A549 (cell line): ENCODE results near the gene MB21D2. TPM values are rescaled to one million over a fixed set of nuclear protein-coding genes. Genes with fewer than 3 reads are reported as not detected.
A peak's percentile ranks its signal among the peaks of the same experiment; 100 is the strongest.

Experiments used
- ATAC-seq, 2 experiments: fragments of 200-7000 bp in 1 of 2; fragments of >200 bp in 1 of 2; cut with Nextera tagmentation in 1 of 2; cut with Tn5 transposase in 1 of 2; 3 replicates each; pipeline versions ENCODE4 v1.8.0 to v1.9.1; 2018 to 2020; ENCODE audit warnings: mild to moderate bottlenecking in 1 of 2, moderate library complexity in 1 of 2
- CTCF ChIA-PET: fragments of 300-600 bp; sonication (Branson Sonifier 250); formaldehyde crosslinking; extraction: SDS; loops from one replicate; lab custom pipeline; 2021; ENCODE audit warnings: antibody characterized with exemption, inconsistent platforms; lab: Yijun Ruan, JAX
- POLR2A ChIA-PET: fragments of 350-600 bp; formaldehyde crosslinking; extraction: SDS; loops from one replicate; lab custom pipeline; 2021; ENCODE audit warnings: antibody characterized with exemption, inconsistent platforms; lab: Yijun Ruan, JAX
- DNase-seq, 2 experiments: peaks; one replicate each; pipeline versions ENCODE4 v3.0.0 to v3.0.0-alpha.2; 2011 to 2016; ENCODE audit warnings: low read depth in 1 of 2, low spot score in 1 of 2
- FAIRE-seq: peaks from 2 replicates; lab custom pipeline; 2011; peaks lifted over from hg19 to GRCh38; lab: Jason Lieb, UNC
- H3K27ac ChIP-seq, 2 experiments: fragments of >200 bp; sonication (Bioruptor Twin); formaldehyde crosslinking; 3 replicates each; pipeline ENCODE4 v1.5.1; 2016 to 2017
- H3K4me1 ChIP-seq: fragments of >200 bp; sonication (Bioruptor Twin); formaldehyde crosslinking; 3 replicates; pipeline ENCODE4 v1.6.1; 2016
- H3K4me2 ChIP-seq: fragments of >200 bp; sonication (Bioruptor Twin); formaldehyde crosslinking; 3 replicates; pipeline ENCODE4 v1.6.1; 2016
- H3K4me3 ChIP-seq: fragments of >200 bp; sonication (Bioruptor Twin); formaldehyde crosslinking; 3 replicates; pipeline ENCODE4 v1.5.1; 2016
- H3K9me3 ChIP-seq: fragments of >200 bp; sonication (Bioruptor Twin); formaldehyde crosslinking; 3 replicates; pipeline ENCODE4 v1.6.1; 2016
- BCL3 ChIP-seq: fragments of >200 bp; sonication (Bioruptor Twin); formaldehyde crosslinking; IDR thresholded peaks from 3 replicates; pipeline ENCODE4 v1.6.1; 2016
- BHLHE40 ChIP-seq: IDR thresholded peaks from 2 replicates; pipeline ENCODE4 v1.6.1; 2012; ENCODE audit warnings: low read depth, low read length, inconsistent platforms
- CBX2 ChIP-seq: fragments of 200-600 bp; sonication (generic); IDR thresholded peaks from 2 replicates; pipeline ENCODE4 v1.6.1; 2016; ENCODE audit warnings: low read depth, mild to moderate bottlenecking, borderline replicate concordance
- CBX8 ChIP-seq: fragments of 200-600 bp; sonication (generic); IDR thresholded peaks from 2 replicates; pipeline ENCODE4 v1.6.1; 2016
- CEBPB ChIP-seq, 2 experiments: fragments of >200 bp in 1 of 2; sonication (Bioruptor Twin) in 1 of 2; formaldehyde crosslinking in 1 of 2; IDR thresholded peaks; 2 replicates each; pipeline ENCODE4 v1.6.1; 2012 to 2016
- CHD2 ChIP-seq: fragments of 150-350 bp; IDR thresholded peaks from 2 replicates; pipeline ENCODE4 v1.6.1; 2014; ENCODE audit warnings: low read length; ENCODE audit not compliant: partially characterized antibody
- CHD4 ChIP-seq: fragments of 200-600 bp; sonication (generic); IDR thresholded peaks from 2 replicates; pipeline ENCODE4 v1.6.1; 2016; ENCODE audit warnings: antibody characterized with exemption, mild to moderate bottlenecking, borderline replicate concordance
- CTCF ChIP-seq: fragments of >200 bp; sonication (Bioruptor Twin); formaldehyde crosslinking; IDR thresholded peaks from 3 replicates; pipeline ENCODE4 v1.5.1; 2016
- EHMT2 ChIP-seq: fragments of 200-600 bp; sonication (generic); IDR thresholded peaks from 2 replicates; pipeline ENCODE4 v1.6.1; 2016; ENCODE audit warnings: antibody characterized with exemption, low read depth, mild to moderate bottlenecking, moderate library complexity
- ELK1 ChIP-seq: fragments of 150-350 bp; IDR thresholded peaks from 2 replicates; pipeline ENCODE4 v1.6.1; 2014; ENCODE audit warnings: low read depth, mild to moderate bottlenecking, low read length
- EP300 ChIP-seq, 2 experiments: fragments of >200 bp; sonication (Bioruptor Twin); formaldehyde crosslinking; IDR thresholded peaks; 2 replicates in 1 of 2; 3 replicates in 1 of 2; pipeline ENCODE4 v1.6.1; 2016 to 2017
- FOXS1 ChIP-seq: fragments of 250-450 bp; sonication (Bioruptor Pico); IDR thresholded peaks from 2 replicates; pipeline ENCODE4 v1.5.0; 2020; ENCODE audit warnings: mild to moderate bottlenecking, moderate library complexity
- GATA3 ChIP-seq: IDR thresholded peaks from 2 replicates; pipeline ENCODE4 v1.6.1; 2012; ENCODE audit warnings: borderline replicate concordance
- HDAC2 ChIP-seq: fragments of 200-600 bp; sonication (generic); IDR thresholded peaks from 2 replicates; pipeline ENCODE4 v1.6.1; 2016
- HEYL ChIP-seq: fragments of 250-450 bp; sonication (Bioruptor Pico); IDR thresholded peaks from 2 replicates; pipeline ENCODE4 v1.8.0; 2021; ENCODE audit warnings: mild to moderate bottlenecking, moderate library complexity
- HOXA7 ChIP-seq: fragments of 250-450 bp; sonication (Bioruptor Pico); IDR thresholded peaks from 2 replicates; pipeline ENCODE4 v1.5.0; 2020; ENCODE audit warnings: mild to moderate bottlenecking, moderate library complexity
- HOXB5 ChIP-seq: fragments of 250-450 bp; sonication (Bioruptor Pico); IDR thresholded peaks from 2 replicates; pipeline ENCODE4 v1.5.0; 2020; ENCODE audit warnings: mild to moderate bottlenecking, moderate library complexity
- KDM5A ChIP-seq: fragments of 200-600 bp; sonication (generic); IDR thresholded peaks from 2 replicates; pipeline ENCODE4 v1.6.1; 2016; ENCODE audit warnings: antibody characterized with exemption, mild to moderate bottlenecking
- MAFK ChIP-seq: fragments of 450-650 bp; IDR thresholded peaks from 2 replicates; pipeline ENCODE4 v1.6.1; 2014; ENCODE audit not compliant: partially characterized antibody
- MAZ ChIP-seq: fragments of 150-350 bp; IDR thresholded peaks from 2 replicates; pipeline ENCODE4 v1.6.1; 2014; ENCODE audit warnings: antibody characterized with exemption, low read depth, low read length, borderline replicate concordance
- NPAS2 ChIP-seq: fragments of 250-450 bp; sonication (Bioruptor Pico); IDR thresholded peaks from 2 replicates; pipeline ENCODE4 v1.8.0; 2022; ENCODE audit warnings: mild to moderate bottlenecking, moderate library complexity, borderline replicate concordance
- NR3C1 ChIP-seq: fragments of >200 bp; sonication (Bioruptor Twin); formaldehyde crosslinking; IDR thresholded peaks from 3 replicates; pipeline ENCODE4 v1.6.1; 2017
- RARB ChIP-seq: fragments of 250-450 bp; sonication (Bioruptor Pico); IDR thresholded peaks from 2 replicates; pipeline ENCODE4 v1.8.0; 2021; ENCODE audit warnings: mild to moderate bottlenecking, moderate library complexity
- TFCP2L1 ChIP-seq: fragments of 250-450 bp; sonication (Bioruptor Pico); IDR thresholded peaks from 2 replicates; pipeline ENCODE4 v1.5.0; 2021; ENCODE audit warnings: mild to moderate bottlenecking
- ZC3H11A ChIP-seq: fragments of 450-650 bp; IDR thresholded peaks from 2 replicates; pipeline ENCODE4 v1.6.1; 2014; ENCODE audit warnings: antibody characterized with exemption, mild to moderate bottlenecking
- ZFP36 ChIP-seq: fragments of 450-650 bp; IDR thresholded peaks from 2 replicates; pipeline ENCODE4 v1.6.1; 2014; ENCODE audit warnings: borderline replicate concordance; ENCODE audit not compliant: partially characterized antibody
- ZSCAN20 ChIP-seq: fragments of 250-450 bp; sonication (Bioruptor Pico); IDR thresholded peaks from 2 replicates; pipeline ENCODE4 v1.8.0; 2022; ENCODE audit warnings: mild to moderate bottlenecking, moderate library complexity
- WGBS: methylation state at CpG from one replicate; pipeline ENCODE4 v1.1.6; 2017; ENCODE audit errors: missing lambda C conversion rate; 5-methylcytosine and 5-hydroxymethylcytosine counted together
- polyA plus RNA-seq, 4 experiments: library from polyadenylated mRNA; depleted of rRNA in 3 of 4; stranded (reverse); fragments of >200 nt; fragmentation: RNase III in 1 of 4; extraction: RNeasy Plus Mini Kit Qiagen cat#74134 plus additional on column Dnase treatment in 1 of 4; gene quantifications; 2 replicates in 3 of 4; 3 replicates in 1 of 4; pipeline ENCODE4 v1.2.3, GENCODE V29; 2011 to 2017
- TF ChIP-seq, protein P1 (sequence below): IDR thresholded peaks from 2 replicates; pipeline ENCODE4 v1.6.1; 2012
- TF ChIP-seq, protein P2 (sequence below): IDR thresholded peaks from 2 replicates; pipeline ENCODE4 v1.6.1; 2012; ENCODE audit warnings: low read depth, borderline replicate concordance

MB21D2 gene
- polyA plus RNA-seq, 2 of the 4 experiments (the other 2 are of a cell fraction), result 4.8 to 7.5 TPM

DNA sequence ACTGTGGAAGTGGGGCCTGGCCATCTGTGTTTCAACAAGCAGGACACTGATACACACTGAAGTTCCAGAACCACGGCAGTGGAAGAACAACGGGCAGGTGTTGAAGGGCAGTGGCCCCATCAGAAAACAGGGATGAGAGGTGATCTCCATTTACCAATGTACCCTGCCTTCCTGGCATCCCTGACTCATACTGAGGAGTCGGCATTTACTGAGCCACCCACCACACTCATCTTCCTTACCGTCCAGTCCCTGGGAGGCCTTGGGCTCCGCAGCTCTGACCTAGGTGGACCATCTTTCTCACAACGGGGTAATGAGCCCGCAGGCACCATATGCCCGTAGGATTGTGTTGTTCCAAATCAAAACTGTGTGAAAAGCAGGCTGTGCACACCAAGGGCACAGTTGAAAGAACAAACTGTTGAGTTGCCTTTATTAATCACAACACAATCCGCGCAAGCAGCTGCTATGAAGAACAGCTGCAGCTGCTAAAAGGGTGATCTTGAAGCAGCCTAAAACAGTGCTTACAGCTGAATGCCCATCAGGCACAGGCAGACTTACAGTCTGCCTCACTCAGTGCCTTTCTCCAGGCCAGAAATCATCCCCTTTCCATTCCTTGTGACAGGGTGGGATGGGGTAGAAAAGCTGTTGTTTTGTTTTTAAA lies 12.9 kb downstream of the MB21D2 start:
- ChIA-PET CTCF (interaction anchor here (0.7 to 1.5 kb wide), 3 partner anchors 10 to 25 kb away, joined by 3 to 4 read pairs (median 3); no protein-coding TSS in a partner anchor), POLR2A (no interaction called here)
- no peak for ATAC-seq
- Histone ChIP-seq H3K4me3 (no peak overlapping the region), H3K27ac (no peak overlapping the region), H3K4me2 (no peak overlapping the region), H3K9me3 (peaks cover 4% of the 10 kb centered on the region; the same call in 1 of the 3 replicates), H3K4me1 (peaks cover 46% of the 10 kb centered on the region)
- 90% methylated on average over 8 of the region's 10 CpGs for WGBS
- TF ChIP-seq MAFK, result no peak
- no peak for TF ChIP-seq EP300 (IDR thresholded peaks at IDR 0.05)
- TF ChIP-seq CHD4, result no peak
- TF ChIP-seq NR3C1, result no peak
- TF ChIP-seq NPAS2 (CRISPR knock-in tag), result no peak
- TF ChIP-seq, protein P1, sequence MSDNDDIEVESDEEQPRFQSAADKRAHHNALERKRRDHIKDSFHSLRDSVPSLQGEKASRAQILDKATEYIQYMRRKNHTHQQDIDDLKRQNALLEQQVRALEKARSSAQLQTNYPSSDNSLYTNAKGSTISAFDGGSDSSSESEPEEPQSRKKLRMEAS, result no peak
- no peak for TF ChIP-seq BHLHE40
- TF ChIP-seq, protein P2, sequence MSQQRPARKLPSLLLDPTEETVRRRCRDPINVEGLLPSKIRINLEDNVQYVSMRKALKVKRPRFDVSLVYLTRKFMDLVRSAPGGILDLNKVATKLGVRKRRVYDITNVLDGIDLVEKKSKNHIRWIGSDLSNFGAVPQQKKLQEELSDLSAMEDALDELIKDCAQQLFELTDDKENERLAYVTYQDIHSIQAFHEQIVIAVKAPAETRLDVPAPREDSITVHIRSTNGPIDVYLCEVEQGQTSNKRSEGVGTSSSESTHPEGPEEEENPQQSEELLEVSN, result no peak
- no peak for TF ChIP-seq ZFP36
- no peak for TF ChIP-seq CEBPB (IDR thresholded peaks at IDR 0.05)
- no peak for TF ChIP-seq EHMT2
- no peak for TF ChIP-seq CBX8
- TF ChIP-seq ELK1, result no peak
- TF ChIP-seq BCL3, result no peak
- no peak for TF ChIP-seq RARB (CRISPR knock-in tag)
- TF ChIP-seq GATA3, result no peak
- TF ChIP-seq CHD2, result no peak
- DNase-seq, result no peak
- no peak for FAIRE-seq

GRCh38 chr3:192902549-192902948 lies 15.1 kb downstream of the MB21D2 start:
- no peak for TF ChIP-seq HDAC2
- no peak for TF ChIP-seq CEBPB (IDR thresholded peaks at IDR 0.05)
- no peak for TF ChIP-seq BCL3
- TF ChIP-seq, protein P2, result no peak
- no peak for TF ChIP-seq ZSCAN20 (CRISPR knock-in tag)
- no peak for TF ChIP-seq MAZ
- TF ChIP-seq ZC3H11A, result no peak
- no peak for TF ChIP-seq TFCP2L1
- TF ChIP-seq HEYL, result no peak
- no peak for TF ChIP-seq CHD4
- no peak for TF ChIP-seq NR3C1
- no peak for TF ChIP-seq CTCF
- no peak for TF ChIP-seq HOXA7 (CRISPR knock-in tag)
- no peak for TF ChIP-seq HOXB5
- no peak for TF ChIP-seq FOXS1
- no peak for TF ChIP-seq KDM5A
- TF ChIP-seq CBX2, result no peak
- TF ChIP-seq CBX8, result no peak
- H3K27ac ChIP-seq, result peak overlapping the region; percentile 46 to 76; a peak in 3 of 6 replicates
- CTCF ChIA-PET, result interaction anchor here (0.7 to 1.4 kb wide), 3 partner anchors 56 to 139 kb away, joined by 3 read pairs; no protein-coding TSS in a partner anchor
- peak overlapping the region; percentile 26; the same call in 1 of the 3 replicates for H3K4me2 ChIP-seq
- WGBS, result 88% methylated on average over 4 of the region's 4 CpGs
- H3K9me3 ChIP-seq, result peaks cover 4% of the 10 kb centered on the region; the same call in 1 of the 3 replicates
- POLR2A ChIA-PET, result no interaction called here
- DNase-seq (no peak), FAIRE-seq (no peak), ATAC-seq (no peak)
- peaks cover 53% of the 10 kb centered on the region for H3K4me1 ChIP-seq
- H3K4me3 ChIP-seq, result no peak overlapping the region
